Nephron (organoid): ENCODE data around the gene RITA1.

ENCODE experiments used
- H3K27ac Mint-ChIP-seq, 3 experiments: 2 replicates each; pipeline ENCODE4 v1.8.0; 2020; ENCODE audit warnings: mixed read lengths in 3 of 3, mild to moderate bottlenecking in 2 of 3, moderate library complexity in 1 of 3
- H3K27me3 Mint-ChIP-seq: 2 replicates; pipeline ENCODE4 v1.8.0; 2021; ENCODE audit warnings: low read depth, mild to moderate bottlenecking, moderate library complexity, mixed read lengths
- H3K36me3 Mint-ChIP-seq: 2 replicates; pipeline ENCODE4 v1.8.0; 2020; ENCODE audit warnings: low read depth, mixed read lengths
- H3K4me1 Mint-ChIP-seq: 2 replicates; pipeline ENCODE4 v1.8.0; 2020; ENCODE audit warnings: mixed read lengths
- H3K4me3 Mint-ChIP-seq, 3 experiments: 2 replicates each; pipeline ENCODE4 v1.8.0; 2020; ENCODE audit warnings: mild to moderate bottlenecking in 3 of 3, mixed read lengths in 3 of 3, moderate library complexity in 2 of 3
- H3K9me3 Mint-ChIP-seq: 2 replicates; pipeline ENCODE4 v1.8.0; 2020; ENCODE audit warnings: mixed read lengths
- TF ChIP-seq, protein P1 (sequence below), 3 experiments: fragments of 200-600 bp; sonication (generic); IDR thresholded peaks; one replicate each; pipeline ENCODE4 v1.5.0; 2021; ENCODE audit warnings: antibody characterized with exemption in 3 of 3; ENCODE audit not compliant: unreplicated experiment in 3 of 3

RITA1 gene

DNA sequence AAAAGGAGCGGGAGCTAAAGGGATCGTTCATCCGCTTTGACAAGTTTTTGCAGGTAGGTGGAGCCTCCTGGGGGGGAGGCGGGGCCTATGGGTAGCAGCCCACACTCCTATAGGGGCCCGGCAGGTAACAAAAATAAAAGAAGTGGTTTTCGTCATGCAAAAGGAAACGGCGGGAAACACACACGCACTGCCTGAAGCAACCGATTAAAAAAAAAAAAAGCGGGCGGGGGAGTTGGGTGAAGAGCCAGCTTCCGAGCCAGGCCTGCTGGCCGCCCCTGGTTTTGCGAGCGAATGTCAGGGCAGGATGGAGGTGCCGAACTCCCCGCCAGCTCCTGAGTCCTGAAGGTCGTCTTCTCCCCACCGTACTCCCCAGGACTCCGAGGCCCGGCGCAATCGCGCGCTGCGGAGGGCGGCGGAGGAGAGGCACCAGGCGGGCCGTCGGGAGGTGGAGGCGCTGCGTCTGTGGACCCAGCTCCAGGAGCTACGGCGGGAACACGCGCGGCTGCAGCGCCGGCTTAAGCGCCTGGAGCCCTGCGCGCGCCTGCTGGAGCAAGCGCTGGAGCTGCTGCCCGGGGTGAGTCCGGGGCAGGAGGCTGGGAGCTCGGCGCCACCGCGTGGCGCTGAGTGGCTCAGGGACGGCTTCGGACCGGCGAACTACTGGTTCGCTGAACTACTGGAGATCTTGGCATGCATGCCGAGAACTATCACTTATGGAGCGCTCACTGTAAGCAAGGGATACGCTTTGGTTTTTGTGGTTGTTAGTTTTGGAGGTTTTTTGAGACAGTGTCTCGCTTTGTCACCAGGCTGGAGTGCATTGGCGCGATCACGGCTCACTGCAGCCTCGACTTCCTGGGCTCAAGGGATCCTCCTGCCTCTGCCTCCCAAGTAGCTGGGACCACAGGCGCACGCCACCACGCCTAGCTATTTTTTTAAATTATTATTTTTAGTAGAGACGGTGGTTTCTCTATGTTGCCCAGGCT, 32.4 kb upstream of the RITA1 start:
- H3K36me3 Mint-ChIP-seq = peaks cover 11% of the 10 kb centered on the region
- H3K27ac Mint-ChIP-seq = no peak overlapping the region
- peaks cover 10% of the 10 kb centered on the region for H3K4me1 Mint-ChIP-seq
- no peaks in the 10 kb centered on the region for H3K9me3 Mint-ChIP-seq
- H3K4me3 Mint-ChIP-seq = peak overlapping the region; percentile 38 to 74 (median 64)
- TF ChIP-seq, protein P1, sequence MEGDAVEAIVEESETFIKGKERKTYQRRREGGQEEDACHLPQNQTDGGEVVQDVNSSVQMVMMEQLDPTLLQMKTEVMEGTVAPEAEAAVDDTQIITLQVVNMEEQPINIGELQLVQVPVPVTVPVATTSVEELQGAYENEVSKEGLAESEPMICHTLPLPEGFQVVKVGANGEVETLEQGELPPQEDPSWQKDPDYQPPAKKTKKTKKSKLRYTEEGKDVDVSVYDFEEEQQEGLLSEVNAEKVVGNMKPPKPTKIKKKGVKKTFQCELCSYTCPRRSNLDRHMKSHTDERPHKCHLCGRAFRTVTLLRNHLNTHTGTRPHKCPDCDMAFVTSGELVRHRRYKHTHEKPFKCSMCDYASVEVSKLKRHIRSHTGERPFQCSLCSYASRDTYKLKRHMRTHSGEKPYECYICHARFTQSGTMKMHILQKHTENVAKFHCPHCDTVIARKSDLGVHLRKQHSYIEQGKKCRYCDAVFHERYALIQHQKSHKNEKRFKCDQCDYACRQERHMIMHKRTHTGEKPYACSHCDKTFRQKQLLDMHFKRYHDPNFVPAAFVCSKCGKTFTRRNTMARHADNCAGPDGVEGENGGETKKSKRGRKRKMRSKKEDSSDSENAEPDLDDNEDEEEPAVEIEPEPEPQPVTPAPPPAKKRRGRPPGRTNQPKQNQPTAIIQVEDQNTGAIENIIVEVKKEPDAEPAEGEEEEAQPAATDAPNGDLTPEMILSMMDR (IDR thresholded peaks at IDR 0.05; ENCODE audit: unreplicated experiment in 3 of 3) = peak; percentile 35 to 48 (median 48)
- peaks cover 69% of the 10 kb centered on the region for H3K27me3 Mint-ChIP-seq

- peaks cover 10% of the 10 kb centered on the region for H3K4me1 Mint-ChIP-seq
- H3K4me3 Mint-ChIP-seq = peak overlapping the region in 1 of 3 experiments; percentile 74
- no peak overlapping the region for H3K27ac Mint-ChIP-seq
- H3K36me3 Mint-ChIP-seq = peaks cover 18% of the 10 kb centered on the region
- H3K9me3 Mint-ChIP-seq = no peaks in the 10 kb centered on the region
- peaks cover 69% of the 10 kb centered on the region for H3K27me3 Mint-ChIP-seq
- TF ChIP-seq, protein P1 (IDR thresholded peaks at IDR 0.05; ENCODE audit: unreplicated experiment in 3 of 3) = no peak
Measured at GRCh38 chr12:113154351-113154973, 31.1 kb upstream of the RITA1 start.

DNA sequence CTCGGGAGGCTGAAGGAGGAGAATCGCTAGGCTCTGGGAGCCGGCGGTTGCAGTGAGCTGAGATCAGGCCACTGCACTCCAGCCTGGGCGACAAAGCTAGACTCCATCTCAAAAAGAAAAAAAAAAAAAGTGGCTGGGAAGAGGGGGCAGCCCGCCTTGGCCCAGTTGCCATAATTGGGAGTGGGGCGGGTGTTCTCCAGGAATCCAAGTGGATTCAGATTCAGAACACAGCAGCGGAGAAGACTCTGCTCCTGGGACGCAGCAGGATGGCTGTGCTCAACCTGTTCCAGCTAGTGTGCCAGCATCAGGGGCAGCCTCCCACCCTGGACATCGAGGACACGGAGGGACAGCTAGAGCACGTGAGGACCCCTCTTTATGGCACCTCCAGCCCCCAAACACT, 30.5 kb upstream of the RITA1 start:
- Mint-ChIP-seq H3K4me3 (no peak overlapping the region), H3K27me3 (peaks cover 63% of the 10 kb centered on the region), H3K27ac (no peak overlapping the region), H3K4me1 (peaks cover 6% of the 10 kb centered on the region), H3K36me3 (peaks cover 23% of the 10 kb centered on the region), H3K9me3 (no peaks in the 10 kb centered on the region)
- TF ChIP-seq, protein P1 (IDR thresholded peaks at IDR 0.05; ENCODE audit: unreplicated experiment in 3 of 3) = no peak

DNA sequence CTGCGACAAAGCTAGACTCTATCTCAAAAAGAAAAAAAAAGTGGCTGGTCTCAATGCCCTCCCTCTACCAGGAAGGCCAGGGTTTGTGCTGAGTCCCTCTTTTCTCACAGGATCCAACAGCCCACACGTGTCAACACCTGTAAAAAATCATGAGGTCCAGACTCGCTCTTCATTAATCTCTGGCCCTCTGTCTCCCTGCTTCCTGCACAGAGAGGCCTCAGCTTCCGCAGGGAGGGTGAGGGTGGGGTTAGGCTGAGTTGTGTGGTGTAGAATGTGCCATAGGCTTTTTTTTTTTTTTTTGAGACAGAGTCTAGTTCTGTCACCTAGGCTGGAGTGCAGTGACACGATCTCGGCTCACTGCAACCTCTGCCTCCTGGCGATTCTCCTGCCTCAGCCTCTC, 29.9 kb upstream of the RITA1 start:
- H3K36me3 Mint-ChIP-seq = peaks cover 27% of the 10 kb centered on the region
- peaks cover 59% of the 10 kb centered on the region for H3K27me3 Mint-ChIP-seq
- no peaks in the 10 kb centered on the region for H3K9me3 Mint-ChIP-seq
- no peak overlapping the region for H3K4me3 Mint-ChIP-seq
- TF ChIP-seq, protein P1 (IDR thresholded peaks at IDR 0.05; ENCODE audit: unreplicated experiment in 3 of 3) = no peak
- no peak overlapping the region for H3K27ac Mint-ChIP-seq
- peaks cover 6% of the 10 kb centered on the region for H3K4me1 Mint-ChIP-seq

GRCh38 chr12:113157218-113157859, 28.2 kb upstream of the RITA1 start:
- Mint-ChIP-seq H3K4me3 (no peak overlapping the region), H3K4me1 (peaks cover 6% of the 10 kb centered on the region), H3K36me3 (peaks cover 35% of the 10 kb centered on the region), H3K27me3 (peaks cover 45% of the 10 kb centered on the region), H3K27ac (no peak overlapping the region), H3K9me3 (no peaks in the 10 kb centered on the region)
- TF ChIP-seq, protein P1 (IDR thresholded peaks at IDR 0.05; ENCODE audit: unreplicated experiment in 3 of 3) = no peak
